DMS53 treated with DMSO at 0.1 percent for 48 hours (cell line): ENCODE results near the gene IGF2BP3.
"Not testable (repeated sequence)": the region's sequence is repeated elsewhere in the genome, so short reads cannot be mapped to it uniquely, and the experiment has no call there.

Experiments used
- DNase-seq: peaks from one replicate; lab custom pipeline; 2025; ENCODE audit not compliant: unreplicated experiment; lab: John Stamatoyannopoulos, UW

Gene IGF2BP3

DNA sequence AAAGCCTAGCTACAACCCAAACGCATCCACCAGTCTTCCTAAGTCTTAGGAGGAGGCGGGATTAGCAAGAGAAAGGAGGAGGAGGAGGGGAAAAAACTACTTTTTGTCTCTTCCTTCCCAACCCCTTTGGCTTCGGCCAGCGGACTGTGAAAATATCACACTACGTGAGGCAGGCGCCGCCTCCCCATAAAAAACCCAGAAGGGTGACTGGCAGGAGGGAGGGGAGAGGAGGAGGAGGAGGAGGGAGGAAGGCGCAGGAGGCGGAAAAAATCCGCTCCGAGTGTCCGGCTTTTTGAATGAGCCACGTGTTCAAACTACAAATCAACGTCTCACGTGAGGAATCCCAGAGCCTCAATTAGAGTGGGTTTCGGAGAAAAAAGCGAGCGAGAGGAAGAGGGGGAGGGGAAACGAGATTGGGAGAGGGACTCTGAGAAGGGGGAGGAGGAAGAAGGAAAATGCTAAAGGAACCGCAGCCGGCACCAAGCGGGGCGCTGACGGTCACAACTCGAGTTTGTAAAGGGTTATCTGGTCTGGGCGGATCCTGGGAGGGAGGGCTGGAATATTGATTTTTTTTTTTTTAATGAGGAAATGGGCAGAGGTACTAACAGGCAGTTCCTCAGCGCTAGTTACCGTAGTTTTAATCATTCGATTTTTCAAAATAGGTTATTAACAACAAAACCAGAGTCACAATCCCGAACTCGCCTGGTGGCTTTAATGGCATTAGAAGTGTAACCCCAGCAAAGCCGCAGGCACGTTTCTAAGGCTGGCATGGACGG is at the start of gene IGF2BP3:
Gene IGF2BP3 (minus strand): TSS at position 162 of the 776 bp plus-strand sequence. CDS start 381 bp downstream, outside the sequence.
- DNase-seq = peak; percentile 100

GRCh38 chr7:23514755-23515154 is 44.5 kb upstream of the IGF2BP3 start:
- no peak for DNase-seq

DNA sequence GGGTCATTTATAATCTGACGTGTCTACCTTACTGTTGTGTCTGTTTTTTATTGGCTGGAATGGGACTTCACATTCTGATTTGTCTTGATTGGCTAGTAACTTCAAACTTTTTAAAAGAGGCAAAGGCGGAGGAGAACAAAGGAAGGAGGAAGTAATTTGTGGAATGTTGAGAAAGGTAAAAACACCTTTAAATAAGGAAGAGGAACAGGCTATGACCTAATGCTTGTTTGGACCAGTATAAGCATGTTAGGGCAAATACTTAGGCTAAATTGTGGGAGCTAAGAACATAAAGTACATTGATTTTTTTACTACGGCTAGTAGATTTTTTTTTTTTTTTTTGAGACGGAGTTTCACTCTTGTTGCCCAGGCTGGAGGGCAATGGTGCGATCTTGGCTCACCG is 43.5 kb upstream of the IGF2BP3 start:
- not testable (repeated sequence) for DNase-seq

- no peak for DNase-seq
These were observed 23.7 kb upstream of the IGF2BP3 start for GRCh38 chr7:23494009-23494408.

DNA sequence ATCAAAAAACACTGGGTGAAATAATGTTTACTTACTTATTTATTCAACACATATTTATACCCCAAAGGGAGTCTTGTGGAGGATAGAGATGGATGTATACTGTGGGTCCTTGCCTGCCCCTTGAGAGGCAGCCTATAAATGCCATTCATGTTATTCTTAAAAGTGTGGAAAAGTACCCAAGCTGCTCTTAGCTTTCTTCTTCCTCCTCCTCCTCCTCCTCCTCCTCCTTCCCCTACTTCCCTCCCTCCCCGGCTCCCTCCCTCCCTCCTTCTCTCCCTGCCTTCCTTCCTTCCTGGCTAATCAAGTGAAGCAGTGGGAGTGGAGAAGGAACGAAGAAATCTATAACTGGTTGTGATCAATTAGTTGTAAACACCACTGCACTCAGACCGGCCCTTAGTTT is 21.2 kb upstream of the IGF2BP3 start:
- DNase-seq = no peak

- DNase-seq = peak; percentile 70
These were observed 20.3 kb upstream of the IGF2BP3 start for GRCh38 chr7:23490357-23491135.

DNA sequence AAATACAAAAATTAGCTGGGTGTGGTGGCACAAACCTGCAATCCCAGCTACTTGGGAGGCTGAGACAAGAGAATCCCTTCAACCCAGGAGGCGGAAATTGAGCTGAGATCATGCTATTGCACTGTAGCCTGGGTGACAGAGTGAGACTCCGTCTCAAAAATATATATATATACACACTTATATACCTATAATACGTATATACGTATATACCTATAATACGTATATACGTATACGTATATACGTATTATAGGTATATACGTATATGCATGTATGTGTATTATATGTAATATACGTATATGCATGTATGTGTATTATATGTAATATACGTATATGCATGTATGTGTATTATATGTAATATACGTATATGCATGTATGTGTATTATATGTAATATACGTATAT is 18.4 kb upstream of the IGF2BP3 start:
- DNase-seq = not testable (repeated sequence)

DNA sequence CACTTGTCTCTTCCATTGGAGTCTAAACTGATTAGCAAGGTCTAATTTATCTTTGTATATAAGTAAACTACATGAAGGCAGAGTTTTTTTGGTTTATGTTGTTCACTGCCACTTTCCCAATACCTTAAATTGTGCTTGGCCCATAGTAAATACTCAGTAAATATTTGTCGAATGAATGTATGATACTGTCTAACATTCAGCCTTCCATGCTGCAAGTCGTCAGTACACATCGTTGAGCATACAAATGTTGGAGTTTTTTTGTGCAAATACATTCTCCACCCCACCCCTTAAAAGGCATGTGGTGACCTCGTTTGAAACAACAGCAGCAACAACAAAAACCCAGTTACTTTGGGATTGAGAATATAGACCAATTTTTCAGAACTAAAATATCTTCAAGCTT is 17.4 kb upstream of the IGF2BP3 start:
- no peak for DNase-seq

DNA sequence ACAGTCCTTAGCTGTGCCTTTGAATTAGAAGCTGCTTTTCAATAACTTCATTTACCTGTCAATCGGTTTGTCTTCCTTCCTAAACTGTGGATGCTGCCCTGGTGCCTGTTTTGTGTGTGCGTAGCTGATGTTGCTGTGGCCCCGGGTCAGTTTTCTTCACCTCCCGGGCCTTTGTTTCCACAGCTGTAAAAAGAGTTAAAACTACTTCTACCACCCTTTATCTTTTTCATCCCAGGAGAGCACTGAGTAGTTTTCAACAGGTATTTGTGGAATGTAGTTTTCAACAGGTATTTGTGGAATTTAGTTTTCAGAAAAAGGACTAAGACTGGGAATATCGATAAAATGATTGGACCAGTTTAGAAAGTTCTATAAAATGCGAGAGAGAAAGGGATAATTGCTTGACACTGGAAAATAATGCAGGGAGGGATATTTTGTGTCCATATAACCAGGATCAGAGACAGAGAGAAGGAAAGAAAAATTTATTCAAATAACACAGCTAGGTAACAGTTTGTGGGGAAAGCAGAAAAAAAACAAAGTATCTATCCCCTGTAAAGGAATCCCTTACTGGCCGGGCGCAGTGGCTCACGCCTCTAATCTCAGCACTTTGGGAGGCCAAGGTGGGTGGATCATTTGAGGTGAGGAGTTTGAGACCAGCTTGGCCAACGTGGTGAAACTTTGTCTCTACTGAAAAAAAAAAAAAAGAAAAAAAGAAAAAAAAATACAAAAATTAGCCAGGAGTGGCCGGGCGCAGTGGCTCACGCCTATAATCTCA is 15.9 kb upstream of the IGF2BP3 start:
- no peak for DNase-seq

- DNase-seq = no peak
These were observed 12.4 kb upstream of the IGF2BP3 start for GRCh38 chr7:23482686-23483085.

DNA sequence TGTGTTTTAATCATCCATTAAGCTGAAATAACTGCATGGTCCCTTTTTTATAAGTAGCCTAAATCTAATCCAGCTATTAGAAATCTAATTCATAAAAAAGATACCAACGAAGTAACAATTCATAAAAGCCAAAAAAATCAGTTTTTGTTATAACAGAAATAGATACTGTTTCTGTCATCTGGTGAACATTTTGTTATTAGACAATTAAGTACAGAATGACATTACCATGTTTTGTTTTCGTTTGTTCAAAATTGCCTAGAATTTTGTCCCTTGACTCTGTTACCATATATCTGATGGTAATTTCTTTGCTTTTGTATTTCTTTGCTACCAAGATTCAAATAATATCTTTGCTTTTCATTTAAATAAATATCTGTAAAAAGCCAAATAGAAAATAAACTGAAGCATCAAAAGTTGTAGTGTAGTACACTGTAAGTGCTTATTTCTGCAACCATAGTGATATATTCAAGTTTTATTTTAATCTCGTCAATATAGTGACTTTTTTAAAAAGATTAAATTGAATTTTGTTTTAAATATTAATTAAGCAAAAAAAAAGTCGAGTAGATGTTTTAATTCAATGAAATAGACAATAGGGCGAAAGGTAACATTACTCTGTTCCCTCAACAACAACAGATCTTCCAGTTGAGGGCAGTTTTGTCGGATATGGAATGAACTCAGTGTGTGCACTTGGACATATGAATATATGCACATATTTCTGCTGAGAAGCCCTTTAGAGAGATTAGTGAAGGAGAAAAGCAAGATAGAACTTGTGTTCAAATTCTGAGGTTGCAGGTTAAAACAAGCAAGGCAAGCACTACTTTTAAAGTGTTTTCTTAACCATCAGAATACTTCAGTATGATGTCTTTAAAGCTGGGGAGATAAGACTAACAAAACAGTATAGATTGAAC is 7.9 kb upstream of the IGF2BP3 start:
- DNase-seq = no peak

GRCh38 chr7:23477157-23477499 is 6.8 kb upstream of the IGF2BP3 start:
- DNase-seq = no peak

- DNase-seq = no peak
These were observed 6.2 kb upstream of the IGF2BP3 start for GRCh38 chr7:23476286-23477156.

GRCh38 chr7:23475576-23475839 is 5.2 kb upstream of the IGF2BP3 start:
- no peak for DNase-seq

GRCh38 chr7:23474829-23475575 is 4.7 kb upstream of the IGF2BP3 start:
- peak; percentile 73 for DNase-seq

DNA sequence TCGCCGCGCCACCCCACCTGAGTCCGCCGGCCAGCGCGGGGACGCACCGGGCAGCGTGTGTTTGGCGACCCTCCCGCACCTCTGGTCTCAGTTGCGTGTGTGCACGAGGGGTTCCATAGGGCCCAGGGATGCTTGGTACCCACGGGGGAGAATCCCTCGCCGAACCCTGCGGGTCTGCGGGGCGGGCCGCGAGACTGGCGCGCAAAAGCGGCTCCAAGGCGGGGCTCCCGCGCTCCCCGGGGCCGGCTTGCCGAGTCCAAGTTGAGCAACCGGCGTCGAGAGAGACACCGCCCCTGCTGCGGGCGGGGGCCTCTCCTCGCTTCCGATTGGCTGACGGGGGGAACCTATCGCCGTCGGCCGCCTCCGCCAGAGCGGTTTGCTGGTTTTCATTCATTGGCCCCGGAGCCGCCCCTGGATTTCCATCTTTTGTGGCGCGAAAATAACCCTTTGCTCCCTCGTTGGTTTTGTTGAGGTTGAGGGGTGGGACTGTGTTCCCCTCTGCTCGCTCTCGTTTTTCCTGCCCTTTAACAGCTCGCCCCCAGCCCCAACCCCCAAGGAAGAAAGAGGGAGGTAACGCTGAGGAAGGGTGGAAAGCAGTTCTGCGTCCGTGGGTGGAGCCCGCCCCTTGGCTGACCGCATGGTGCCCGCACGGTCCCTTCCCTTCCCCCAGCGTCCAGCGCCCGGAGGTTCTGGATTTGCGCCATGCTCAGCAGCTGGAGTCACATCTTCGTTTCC is 4.0 kb upstream of the IGF2BP3 start:
- peak; percentile 99 for DNase-seq

GRCh38 chr7:23473844-23474093 is 3.5 kb upstream of the IGF2BP3 start:
- peak; percentile 65 for DNase-seq

DNA sequence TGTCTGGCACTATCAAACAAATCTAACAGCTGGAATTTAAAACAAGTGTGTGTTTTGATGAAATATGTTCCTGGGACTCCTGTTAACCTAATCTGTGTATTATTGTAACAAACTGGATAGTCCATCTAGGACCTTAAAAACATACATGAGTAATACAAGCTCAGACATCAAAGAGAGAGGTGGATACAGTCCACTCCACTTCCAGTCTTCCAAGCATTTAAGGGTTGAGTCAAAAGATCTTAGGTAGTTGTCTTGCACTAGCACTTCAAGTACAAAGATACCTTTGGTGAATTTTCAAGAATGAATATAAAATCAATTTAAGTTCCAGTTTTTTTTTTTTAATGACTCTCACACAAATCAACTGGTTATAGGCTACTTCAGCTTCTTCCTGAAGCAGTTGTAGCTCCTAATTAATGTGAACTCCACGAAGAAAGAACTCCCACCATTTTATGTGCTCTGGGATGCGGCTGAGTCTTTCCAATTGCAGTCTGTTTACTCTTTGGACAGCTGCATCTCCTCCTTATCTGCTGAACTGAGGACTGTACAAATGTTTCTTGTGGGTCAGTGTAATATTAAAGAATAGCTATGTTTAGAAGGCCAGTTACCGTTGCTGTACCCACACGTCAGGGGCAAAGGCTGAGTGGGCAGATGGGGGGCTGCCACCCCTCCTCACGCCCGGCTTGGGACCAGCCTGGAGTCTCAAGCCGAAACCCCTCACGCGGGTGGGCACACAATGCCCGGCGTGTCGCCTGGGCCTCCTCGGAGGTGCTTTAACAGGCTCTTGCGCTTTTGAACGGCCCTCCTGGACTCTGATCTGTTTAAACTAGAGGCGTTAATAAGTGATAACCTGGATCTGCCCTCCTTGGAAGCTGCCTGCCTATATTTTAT is 2.9 kb upstream of the IGF2BP3 start:
- DNase-seq = peak; percentile 88
